Lung (tissue), 12 donors: Measurements from ENCODE around the gene CHN1. TPM values are rescaled to one million over a fixed set of nuclear protein-coding genes. Genes with fewer than 3 reads are reported as not detected.

Source experiments
- ATAC-seq: fragments of 200-7000 bp; cut with Tn5 transposase; one replicate; pipeline ENCODE4 v1.9.1; 2020; ENCODE audit warnings: moderate number of reproducible peaks; ENCODE audit not compliant: insufficient read depth, low FRiP score
- DNase-seq, 3 donors: peaks; one replicate each; pipeline ENCODE4 v3.0.0-alpha.2; 2013 to 2017
- H3K27ac ChIP-seq, 2 donors: one replicate each; pipeline ENCODE4 v1.5.1; 2013; ENCODE audit warnings: mild to moderate bottlenecking in 2 of 2, moderate library complexity in 2 of 2, control low read depth in 1 of 2, inconsistent platforms in 1 of 2, low read depth in 1 of 2, low read length in 1 of 2
- H3K27me3 ChIP-seq, 3 donors: one replicate each; pipeline ENCODE4 v1.5.1; 2013; ENCODE audit warnings: low read length in 2 of 3; ENCODE audit not compliant: control insufficient read depth in 3 of 3, insufficient read depth in 3 of 3
- H3K36me3 ChIP-seq, 4 donors: one replicate each; pipeline ENCODE4 v1.5.1; 2013; ENCODE audit warnings: low read length in 4 of 4, mild to moderate bottlenecking in 1 of 4, moderate library complexity in 1 of 4; ENCODE audit not compliant: control insufficient read depth in 4 of 4, insufficient read depth in 4 of 4
- H3K4me1 ChIP-seq, 5 donors: one replicate each; pipeline ENCODE4 v1.5.1; 2013; ENCODE audit warnings: low read length in 5 of 5, mild to moderate bottlenecking in 2 of 5, moderate library complexity in 1 of 5; ENCODE audit not compliant: control insufficient read depth in 5 of 5, insufficient read depth in 5 of 5
- H3K4me3 ChIP-seq: one replicate; pipeline ENCODE4 v1.5.1; 2013; ENCODE audit warnings: mild to moderate bottlenecking, control low read depth, moderate library complexity
- H3K9ac ChIP-seq, 2 donors: one replicate each; pipeline ENCODE4 v1.5.1; 2013; ENCODE audit warnings: low read length in 2 of 2, control low read depth in 1 of 2; ENCODE audit not compliant: insufficient read depth in 1 of 2
- H3K9me3 ChIP-seq, 4 donors: one replicate each; pipeline ENCODE4 v1.5.1; 2013; ENCODE audit warnings: low read length in 3 of 4, mild to moderate bottlenecking in 1 of 4, moderate library complexity in 1 of 4; ENCODE audit not compliant: control insufficient read depth in 4 of 4, insufficient read depth in 3 of 4
- CTCF ChIP-seq: IDR thresholded peaks from 2 replicates; pipeline ENCODE4 v1.5.1; 2012; ENCODE audit warnings: mild to moderate bottlenecking; ENCODE audit errors: control extremely low read depth, extremely low read depth
- WGBS, 2 donors: extraction: QIAGEN DNeasy Blood & Tissue Kit; methylation state at CpG; one replicate each; pipeline ENCODE4 v1.1.7; 2013; 5-methylcytosine and 5-hydroxymethylcytosine counted together
- polyA plus RNA-seq, 2 donors: library from polyadenylated mRNA; stranded (reverse); fragments of 200-250 nt; gene quantifications; one replicate each; pipeline ENCODE4 v1.2.1, GENCODE V29; 2013
- total RNA-seq, 2 donors: library from RNA; depleted of rRNA in 1 of 2; stranded (reverse); fragments of >200 nt in 1 of 2; gene quantifications; one replicate each; pipeline ENCODE4 v1.2.1, GENCODE V29; 2014 to 2021
- donor health status: control.
- donor health status: control.
- donor health status: Bipolar disorder and iron deficiency.
- donor health status: healthy.
- donor health status: DM: yes; HTN: yes; CAD: no.

Gene CHN1
- total and polyA plus RNA-seq, 4 donors = 6.8 to 80.9 (median 14.5) TPM

- no peak overlapping the region for H3K27ac ChIP-seq
- H3K27me3 ChIP-seq = no peaks in the 10 kb centered on the region
- no peak overlapping the region for H3K9ac ChIP-seq
- no peaks in the 10 kb centered on the region for H3K36me3 ChIP-seq
- 88 to 89% methylated on average over 4 of the region's 4 CpGs for WGBS, 2 donors
- ATAC-seq (no peak), DNase-seq (no peak)
- H3K4me3 ChIP-seq = no peak overlapping the region
- TF ChIP-seq CTCF = no peak
- H3K4me1 ChIP-seq = peaks cover 0 to 20% (median 7%) of the 10 kb centered on the region in 5 donors
- H3K9me3 ChIP-seq = peaks cover 0 to 4% (median 0%) of the 10 kb centered on the region in 4 donors
Observed at GRCh38 chr2:174974131-174974530, 31.1 kb downstream of the CHN1 start.

DNA sequence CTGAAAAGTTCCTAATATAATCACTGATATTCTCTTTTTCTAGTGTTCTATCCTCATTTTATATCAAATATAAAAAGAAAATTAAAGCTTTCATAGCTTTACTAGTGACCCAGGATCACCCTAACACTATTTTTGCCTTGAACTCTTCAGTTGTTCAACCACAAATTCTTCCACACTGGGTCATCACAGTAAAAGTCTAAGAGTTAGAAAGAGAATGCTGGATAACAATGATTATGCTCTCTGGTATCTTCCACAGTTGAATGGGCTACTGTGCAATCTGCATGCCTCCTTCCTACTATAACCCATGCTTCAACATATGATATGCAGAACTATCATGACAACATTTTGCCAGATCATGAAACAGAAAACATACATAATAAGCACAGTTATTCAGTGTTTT is 32.3 kb downstream of the CHN1 start:
- TF ChIP-seq CTCF = no peak
- Histone ChIP-seq H3K4me1 (peaks cover 1 to 22% (median 15%) of the 10 kb centered on the region in 5 donors), H3K36me3 (no peaks in the 10 kb centered on the region), H3K4me3 (no peak overlapping the region), H3K9ac (no peak overlapping the region), H3K9me3 (peaks cover 0 to 4% (median 0%) of the 10 kb centered on the region in 4 donors), H3K27me3 (no peaks in the 10 kb centered on the region), H3K27ac (no peak overlapping the region)
- ATAC-seq (no peak), DNase-seq (no peak)

DNA sequence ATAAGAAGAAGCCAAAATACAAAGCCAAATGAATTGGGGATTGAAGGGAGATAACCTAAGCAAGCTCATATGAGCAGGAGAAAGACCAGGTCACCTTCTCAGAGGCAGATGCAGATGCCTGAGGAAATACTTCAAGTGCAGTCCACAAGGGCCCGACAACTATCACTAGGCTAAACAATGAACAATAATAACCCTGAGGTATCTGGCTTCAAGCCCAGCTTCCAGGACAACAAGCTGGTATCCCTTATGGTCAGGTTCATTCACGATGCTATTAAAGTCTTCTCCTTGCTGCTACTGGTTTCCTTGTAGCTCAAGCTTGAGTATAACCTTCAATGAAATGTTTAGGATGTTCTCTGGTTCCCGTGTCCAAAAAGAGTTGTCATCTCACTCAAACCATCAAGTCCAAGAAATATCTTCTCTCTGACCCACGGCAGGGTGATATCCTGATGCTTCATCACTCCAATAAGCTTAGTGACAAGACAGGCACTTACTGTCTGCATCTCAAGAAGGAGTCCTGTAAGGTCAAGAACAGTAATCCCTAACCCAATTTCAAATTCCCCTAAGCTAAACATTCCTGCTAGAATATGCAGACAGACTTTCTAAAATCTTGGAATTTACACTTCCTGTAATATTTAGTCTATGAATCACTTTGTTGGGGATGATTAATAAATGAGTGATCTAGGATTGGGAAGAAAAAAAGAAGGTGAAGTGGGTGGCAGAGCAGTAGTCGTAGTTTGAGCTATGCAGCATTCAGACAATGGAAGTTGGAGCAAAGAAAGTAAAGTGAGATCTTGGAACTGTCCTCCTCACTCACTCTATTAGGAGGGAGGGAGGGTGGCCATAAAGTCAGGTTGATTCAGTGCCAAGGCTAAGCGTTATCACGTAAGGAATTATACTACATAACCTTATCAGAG is 33.1 kb downstream of the CHN1 start:
- peaks cover 0 to 4% (median 0%) of the 10 kb centered on the region in 4 donors for H3K9me3 ChIP-seq
- H3K27ac ChIP-seq = peak overlapping the region in 1 of 2 donors; percentile 9
- H3K9ac ChIP-seq = no peak overlapping the region
- ATAC-seq (no peak), DNase-seq (peak in 2 of 3 donors; percentile 45 to 56)
- no peaks in the 10 kb centered on the region for H3K27me3 ChIP-seq
- no peak overlapping the region for H3K4me3 ChIP-seq
- peaks cover 1 to 25% (median 15%) of the 10 kb centered on the region in 5 donors for H3K4me1 ChIP-seq
- TF ChIP-seq CTCF = no peak
- 62 to 75% methylated on average over 7 of the region's 7 CpGs for WGBS, 2 donors
- H3K36me3 ChIP-seq = no peaks in the 10 kb centered on the region
